Hematopoietic multipotent progenitor cell treated with erythropoietin and hydrocortisone succinate and interleukin-3 and kit ligand, for 6 days (in vitro differentiated cells): ENCODE results near the gene PRKG1.
A peak's percentile ranks its signal among the peaks of the same experiment; 100 is the strongest.
"Not testable (repeated sequence)": the region's sequence is repeated elsewhere in the genome, so short reads cannot be mapped to it uniquely, and the experiment has no call there.

Experiments
- DNase-seq: peaks from one replicate; pipeline ENCODE4 v3.0.0-alpha.2; 2015

PRKG1 gene

GRCh38 chr10:51233337-51234100, 159.2 kb downstream of the PRKG1 start:
- DNase-seq: no peak

- no peak for DNase-seq
Measured at GRCh38 chr10:51235865-51236264, 161.6 kb downstream of the PRKG1 start.

- DNase-seq: no peak
Measured at GRCh38 chr10:51239006-51239405, 164.7 kb downstream of the PRKG1 start.

GRCh38 chr10:51241461-51241860, 167.2 kb downstream of the PRKG1 start:
- DNase-seq: no peak

GRCh38 chr10:51242393-51242792, 168.1 kb downstream of the PRKG1 start:
- no peak for DNase-seq

GRCh38 chr10:51244309-51244708, 170.0 kb downstream of the PRKG1 start:
- no peak for DNase-seq

- peak; percentile 48 for DNase-seq
Measured at GRCh38 chr10:51244748-51245490, 170.6 kb downstream of the PRKG1 start.

- peak; percentile 9 for DNase-seq
Measured at GRCh38 chr10:51246156-51246555, 171.9 kb downstream of the PRKG1 start.

GRCh38 chr10:51250278-51250920, 176.1 kb downstream of the PRKG1 start:
- peak; percentile 32 for DNase-seq

- no peak for DNase-seq
Measured at GRCh38 chr10:51251110-51251509, 176.8 kb downstream of the PRKG1 start.

- no peak for DNase-seq
Measured at GRCh38 chr10:51255381-51255780, 181.1 kb downstream of the PRKG1 start.

GRCh38 chr10:51257511-51258248, 183.4 kb downstream of the PRKG1 start:
- DNase-seq: no peak

GRCh38 chr10:51260376-51260775, 186.1 kb downstream of the PRKG1 start:
- no peak for DNase-seq

GRCh38 chr10:51266496-51266895, 192.2 kb downstream of the PRKG1 start:
- DNase-seq: no peak

- not testable (repeated sequence) for DNase-seq
Measured at GRCh38 chr10:51267980-51268570, 193.8 kb downstream of the PRKG1 start.

- no peak for DNase-seq
Measured at GRCh38 chr10:51269821-51270220, 195.5 kb downstream of the PRKG1 start.

GRCh38 chr10:51270936-51271530, 196.7 kb downstream of the PRKG1 start:
- DNase-seq: no peak

- DNase-seq: not testable (repeated sequence)
Measured at GRCh38 chr10:51272099-51272498, 197.8 kb downstream of the PRKG1 start.

GRCh38 chr10:51272555-51272954, 198.3 kb downstream of the PRKG1 start:
- DNase-seq: no peak

GRCh38 chr10:51273574-51273973, 199.3 kb downstream of the PRKG1 start:
- peak; percentile 27 for DNase-seq

GRCh38 chr10:51276097-51276496, 201.8 kb downstream of the PRKG1 start:
- DNase-seq: not testable (repeated sequence)

GRCh38 chr10:51281387-51281786, 207.1 kb downstream of the PRKG1 start:
- DNase-seq: not testable (repeated sequence)
